GM12878 (cell line): ENCODE results near the gene ZMYND10. TPM values are rescaled to one million over a fixed set of nuclear protein-coding genes. Genes with fewer than 3 reads are reported as not detected.

Experiments used
- CBFB ChIP-seq: IDR thresholded peaks from 2 replicates; pipeline ENCODE4 v1.6.1; 2016; ENCODE audit warnings: antibody characterized with exemption, low read depth
- CHD1 ChIP-seq: IDR thresholded peaks from 2 replicates; pipeline ENCODE4 v1.6.1; 2012; ENCODE audit warnings: low read depth, low read length, improper control_type of control experiment
- CTCF ChIP-seq, 3 experiments: IDR thresholded peaks in 2 of 3; conservative IDR thresholded peaks in 1 of 3; 2 replicates each; pipeline ENCODE4 v1.5.1; 2011; ENCODE audit warnings: low read depth in 3 of 3, low read length in 3 of 3, mild to moderate bottlenecking in 3 of 3, control low read depth in 2 of 3, moderate library complexity in 2 of 3, inconsistent platforms in 1 of 3, mixed read lengths in 1 of 3; ENCODE audit not compliant: control insufficient read depth in 2 of 3, insufficient read depth in 1 of 3; ENCODE audit errors: extremely low read depth in 1 of 3
- E2F8 ChIP-seq: fragments of 450-650 bp; IDR thresholded peaks from 2 replicates; pipeline ENCODE4 v1.6.1; 2018; ENCODE audit warnings: mild to moderate bottlenecking, low read depth, moderate library complexity; ENCODE audit not compliant: partially characterized antibody
- ELK1 ChIP-seq: IDR thresholded peaks from 2 replicates; pipeline ENCODE4 v1.6.1; 2012; ENCODE audit warnings: low read depth, low read length, improper control_type of control experiment
- ESRRA ChIP-seq: IDR thresholded peaks from 2 replicates; pipeline ENCODE4 v1.6.1; 2012; ENCODE audit warnings: mild to moderate bottlenecking, low read length, improper control_type of control experiment
- FOS ChIP-seq: IDR thresholded peaks from 3 replicates; pipeline ENCODE4 v1.6.1; 2011; ENCODE audit warnings: borderline replicate concordance; ENCODE audit not compliant: insufficient read length; ENCODE audit errors: extremely low read depth
- HDAC2 ChIP-seq: fragments of 200-600 bp; sonication (generic); IDR thresholded peaks from 2 replicates; pipeline ENCODE4 v1.6.1; 2017
- LARP7 ChIP-seq: fragments of 450-650 bp; IDR thresholded peaks from 2 replicates; pipeline ENCODE4 v1.6.1; 2017; ENCODE audit warnings: mild to moderate bottlenecking
- NR2C1 ChIP-seq: fragments of 450-650 bp; IDR thresholded peaks from 2 replicates; pipeline ENCODE4 v1.6.1; 2017; ENCODE audit warnings: antibody characterized with exemption, mild to moderate bottlenecking, moderate library complexity
- NRF1 ChIP-seq: conservative IDR thresholded peaks from 2 replicates; pipeline ENCODE4 v1.6.1; 2011; ENCODE audit warnings: mild to moderate bottlenecking, low read depth, low read length, improper control_type of control experiment
- POU2F2 ChIP-seq: IDR thresholded peaks from 3 replicates; pipeline ENCODE4 v1.6.1; 2011; ENCODE audit warnings: low read depth, mild to moderate bottlenecking, low read length, borderline replicate concordance
- SIN3A ChIP-seq: IDR thresholded peaks from 2 replicates; pipeline ENCODE4 v1.6.1; 2012; ENCODE audit warnings: low read depth, low read length, improper control_type of control experiment
- ZNF217 ChIP-seq: fragments of 450-650 bp; IDR thresholded peaks from 2 replicates; pipeline ENCODE4 v1.6.1; 2017; ENCODE audit warnings: antibody characterized with exemption, mild to moderate bottlenecking
- ZZZ3 ChIP-seq: IDR thresholded peaks from 2 replicates; pipeline ENCODE4 v1.6.1; 2011; ENCODE audit warnings: low read depth; ENCODE audit not compliant: control insufficient read depth, insufficient read length
- polyA plus RNA-seq, 11 experiments: library from polyadenylated mRNA; depleted of rRNA in 4 of 11; unstranded in 6 of 11; stranded (reverse) in 5 of 11; fragments of >200 nt; fragmentation: Nextera tagmentation in 4 of 11; fragmentation: Illumina TruSeq in 1 of 11; extraction: Ambion mirVana in 4 of 11; extraction: Trizol in 1 of 11; gene quantifications; 1 replicate in 1 of 11; 2 replicates in 10 of 11; pipeline versions ENCODE4 v1.2.1 to v1.2.3, GENCODE V29; 2011 to 2016; ENCODE audit warnings: inconsistent platforms in 2 of 11, missing spikeins in 2 of 11, low read depth in 1 of 11
- total RNA-seq, 4 experiments: library from RNA; depleted of rRNA in 3 of 4; stranded (reverse); fragments of >200 nt in 3 of 4; fragmentation: Illumina TruSeq in 1 of 4; extraction: Trizol in 1 of 4; gene quantifications; 2 replicates each; pipeline versions ENCODE4 v1.2.1 to v1.2.3, GENCODE V29; 2013 to 2021
- TF ChIP-seq, protein P1 (sequence below): fragments of 450-650 bp; IDR thresholded peaks from 2 replicates; pipeline ENCODE4 v1.6.1; 2017; ENCODE audit warnings: mild to moderate bottlenecking, low read depth, inconsistent platforms; ENCODE audit not compliant: poor library complexity, severe bottlenecking
- TF ChIP-seq, protein P2 (sequence below): fragments of 450-650 bp; IDR thresholded peaks from 2 replicates; pipeline ENCODE4 v1.6.1; 2017; ENCODE audit warnings: mild to moderate bottlenecking, moderate library complexity

The ZMYND10 gene
- total and polyA plus RNA-seq, 10 of the 15 experiments (the other 5 are each of a cell fraction or from before 2014, with no cell fraction given), result 0.11 to 1.0 (median 0.37) TPM

DNA sequence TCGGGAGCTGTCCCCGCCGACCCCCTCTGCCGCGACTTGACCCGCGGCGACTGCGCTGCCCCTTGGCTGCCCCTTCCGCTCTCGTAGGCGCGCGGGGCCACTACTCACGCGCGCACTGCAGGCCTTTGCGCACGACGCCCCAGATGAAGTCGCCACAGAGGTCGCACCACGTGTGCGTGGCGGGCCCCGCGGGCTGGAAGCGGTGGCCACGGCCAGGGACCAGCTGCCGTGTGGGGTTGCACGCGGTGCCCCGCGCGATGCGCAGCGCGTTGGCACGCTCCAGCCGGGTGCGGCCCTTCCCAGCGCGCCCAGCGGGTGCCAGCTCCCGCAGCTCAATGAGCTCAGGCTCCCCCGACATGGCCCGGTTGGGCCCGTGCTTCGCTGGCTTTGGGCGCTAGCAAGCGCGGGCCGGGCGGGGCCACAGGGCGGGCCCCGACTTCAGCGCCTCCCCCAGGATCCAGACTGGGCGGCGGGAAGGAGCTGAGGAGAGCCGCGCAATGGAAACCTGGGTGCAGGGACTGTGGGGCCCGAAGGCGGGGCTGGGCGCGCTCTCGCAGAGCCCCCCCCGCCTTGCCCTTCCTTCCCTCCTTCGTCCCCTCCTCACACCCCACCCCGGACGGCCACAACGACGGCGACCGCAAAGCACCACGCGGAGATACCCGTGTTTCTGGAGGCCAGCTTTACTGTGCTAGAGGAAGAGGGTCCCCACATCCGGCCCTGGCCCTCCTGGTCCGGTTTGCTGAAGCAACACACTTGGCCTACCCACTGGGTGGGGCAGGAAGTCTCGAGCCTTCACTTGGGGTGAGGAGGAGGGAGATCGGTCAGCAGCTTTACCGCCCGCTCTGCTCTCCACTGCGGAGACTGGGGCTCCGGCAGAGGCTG lies 4.8 kb downstream of the ZMYND10 start, which contains the start of gene RASSF1 (continued):
- no peak for TF ChIP-seq E2F8
- no peak for TF ChIP-seq CTCF (IDR thresholded peaks at IDR 0.05 in 2 of 3, conservative IDR thresholded peaks at IDR 0.05 in 1 of 3; ENCODE audit: control insufficient read depth in 2 of 3, extremely low read depth in 1 of 3, insufficient read depth in 1 of 3, low read depth in 3 of 3, low read length in 3 of 3)
- no peak for TF ChIP-seq HDAC2
- TF ChIP-seq, protein P1, sequence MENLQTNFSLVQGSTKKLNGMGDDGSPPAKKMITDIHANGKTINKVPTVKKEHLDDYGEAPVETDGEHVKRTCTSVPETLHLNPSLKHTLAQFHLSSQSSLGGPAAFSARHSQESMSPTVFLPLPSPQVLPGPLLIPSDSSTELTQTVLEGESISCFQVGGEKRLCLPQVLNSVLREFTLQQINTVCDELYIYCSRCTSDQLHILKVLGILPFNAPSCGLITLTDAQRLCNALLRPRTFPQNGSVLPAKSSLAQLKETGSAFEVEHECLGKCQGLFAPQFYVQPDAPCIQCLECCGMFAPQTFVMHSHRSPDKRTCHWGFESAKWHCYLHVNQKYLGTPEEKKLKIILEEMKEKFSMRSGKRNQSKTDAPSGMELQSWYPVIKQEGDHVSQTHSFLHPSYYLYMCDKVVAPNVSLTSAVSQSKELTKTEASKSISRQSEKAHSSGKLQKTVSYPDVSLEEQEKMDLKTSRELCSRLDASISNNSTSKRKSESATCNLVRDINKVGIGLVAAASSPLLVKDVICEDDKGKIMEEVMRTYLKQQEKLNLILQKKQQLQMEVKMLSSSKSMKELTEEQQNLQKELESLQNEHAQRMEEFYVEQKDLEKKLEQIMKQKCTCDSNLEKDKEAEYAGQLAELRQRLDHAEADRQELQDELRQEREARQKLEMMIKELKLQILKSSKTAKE, result no peak
- TF ChIP-seq, protein P2, sequence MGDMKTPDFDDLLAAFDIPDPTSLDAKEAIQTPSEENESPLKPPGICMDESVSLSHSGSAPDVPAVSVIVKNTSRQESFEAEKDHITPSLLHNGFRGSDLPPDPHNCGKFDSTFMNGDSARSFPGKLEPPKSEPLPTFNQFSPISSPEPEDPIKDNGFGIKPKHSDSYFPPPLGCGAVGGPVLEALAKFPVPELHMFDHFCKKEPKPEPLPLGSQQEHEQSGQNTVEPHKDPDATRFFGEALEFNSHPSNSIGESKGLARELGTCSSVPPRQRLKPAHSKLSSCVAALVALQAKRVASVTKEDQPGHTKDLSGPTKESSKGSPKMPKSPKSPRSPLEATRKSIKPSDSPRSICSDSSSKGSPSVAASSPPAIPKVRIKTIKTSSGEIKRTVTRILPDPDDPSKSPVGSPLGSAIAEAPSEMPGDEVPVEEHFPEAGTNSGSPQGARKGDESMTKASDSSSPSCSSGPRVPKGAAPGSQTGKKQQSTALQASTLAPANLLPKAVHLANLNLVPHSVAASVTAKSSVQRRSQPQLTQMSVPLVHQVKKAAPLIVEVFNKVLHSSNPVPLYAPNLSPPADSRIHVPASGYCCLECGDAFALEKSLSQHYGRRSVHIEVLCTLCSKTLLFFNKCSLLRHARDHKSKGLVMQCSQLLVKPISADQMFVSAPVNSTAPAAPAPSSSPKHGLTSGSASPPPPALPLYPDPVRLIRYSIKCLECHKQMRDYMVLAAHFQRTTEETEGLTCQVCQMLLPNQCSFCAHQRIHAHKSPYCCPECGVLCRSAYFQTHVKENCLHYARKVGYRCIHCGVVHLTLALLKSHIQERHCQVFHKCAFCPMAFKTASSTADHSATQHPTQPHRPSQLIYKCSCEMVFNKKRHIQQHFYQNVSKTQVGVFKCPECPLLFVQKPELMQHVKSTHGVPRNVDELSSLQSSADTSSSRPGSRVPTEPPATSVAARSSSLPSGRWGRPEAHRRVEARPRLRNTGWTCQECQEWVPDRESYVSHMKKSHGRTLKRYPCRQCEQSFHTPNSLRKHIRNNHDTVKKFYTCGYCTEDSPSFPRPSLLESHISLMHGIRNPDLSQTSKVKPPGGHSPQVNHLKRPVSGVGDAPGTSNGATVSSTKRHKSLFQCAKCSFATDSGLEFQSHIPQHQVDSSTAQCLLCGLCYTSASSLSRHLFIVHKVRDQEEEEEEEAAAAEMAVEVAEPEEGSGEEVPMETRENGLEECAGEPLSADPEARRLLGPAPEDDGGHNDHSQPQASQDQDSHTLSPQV, result no peak
- no peak for TF ChIP-seq ZNF217
- TF ChIP-seq ELK1, result no peak
- no peak; the same call in 1 of the 2 replicates for TF ChIP-seq CBFB
- no peak for TF ChIP-seq NR2C1
- no peak for TF ChIP-seq FOS
- TF ChIP-seq ZZZ3, result no peak
- peak; percentile 94 for TF ChIP-seq LARP7
- TF ChIP-seq POU2F2, result 0 out of 3 replicates have a peak, but pooled peaks have one; percentile 29
- no peak for TF ChIP-seq ESRRA
- no peak; the same call in 1 of the 2 replicates for TF ChIP-seq SIN3A
- TF ChIP-seq CHD1, result 0 out of 2 replicates have a peak, but pooled peaks have one; percentile 27
- TF ChIP-seq NRF1, result no peak
